ENCODE results near the gene NHEJ1.

GRCh38 chr2:219112062-219112406, 48.6 kb downstream of the NHEJ1 start:
- TF ChIP-seq, protein P1, sequence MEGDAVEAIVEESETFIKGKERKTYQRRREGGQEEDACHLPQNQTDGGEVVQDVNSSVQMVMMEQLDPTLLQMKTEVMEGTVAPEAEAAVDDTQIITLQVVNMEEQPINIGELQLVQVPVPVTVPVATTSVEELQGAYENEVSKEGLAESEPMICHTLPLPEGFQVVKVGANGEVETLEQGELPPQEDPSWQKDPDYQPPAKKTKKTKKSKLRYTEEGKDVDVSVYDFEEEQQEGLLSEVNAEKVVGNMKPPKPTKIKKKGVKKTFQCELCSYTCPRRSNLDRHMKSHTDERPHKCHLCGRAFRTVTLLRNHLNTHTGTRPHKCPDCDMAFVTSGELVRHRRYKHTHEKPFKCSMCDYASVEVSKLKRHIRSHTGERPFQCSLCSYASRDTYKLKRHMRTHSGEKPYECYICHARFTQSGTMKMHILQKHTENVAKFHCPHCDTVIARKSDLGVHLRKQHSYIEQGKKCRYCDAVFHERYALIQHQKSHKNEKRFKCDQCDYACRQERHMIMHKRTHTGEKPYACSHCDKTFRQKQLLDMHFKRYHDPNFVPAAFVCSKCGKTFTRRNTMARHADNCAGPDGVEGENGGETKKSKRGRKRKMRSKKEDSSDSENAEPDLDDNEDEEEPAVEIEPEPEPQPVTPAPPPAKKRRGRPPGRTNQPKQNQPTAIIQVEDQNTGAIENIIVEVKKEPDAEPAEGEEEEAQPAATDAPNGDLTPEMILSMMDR (conservative IDR thresholded peaks at IDR 0.05 in 1 of 2, IDR thresholded peaks at IDR 0.05 in 1 of 2; ENCODE audit: extremely low read depth in 1 of 2, insufficient read depth in 1 of 2, low read depth in 1 of 2, low read length in 2 of 2) = no peak
- no peak for TF ChIP-seq EZH2 (IDR thresholded peaks at IDR 0.05; ENCODE audit: borderline replicate concordance, low read length)
